ENCODE data around the gene ATP7B.

The ATP7B gene

DNA sequence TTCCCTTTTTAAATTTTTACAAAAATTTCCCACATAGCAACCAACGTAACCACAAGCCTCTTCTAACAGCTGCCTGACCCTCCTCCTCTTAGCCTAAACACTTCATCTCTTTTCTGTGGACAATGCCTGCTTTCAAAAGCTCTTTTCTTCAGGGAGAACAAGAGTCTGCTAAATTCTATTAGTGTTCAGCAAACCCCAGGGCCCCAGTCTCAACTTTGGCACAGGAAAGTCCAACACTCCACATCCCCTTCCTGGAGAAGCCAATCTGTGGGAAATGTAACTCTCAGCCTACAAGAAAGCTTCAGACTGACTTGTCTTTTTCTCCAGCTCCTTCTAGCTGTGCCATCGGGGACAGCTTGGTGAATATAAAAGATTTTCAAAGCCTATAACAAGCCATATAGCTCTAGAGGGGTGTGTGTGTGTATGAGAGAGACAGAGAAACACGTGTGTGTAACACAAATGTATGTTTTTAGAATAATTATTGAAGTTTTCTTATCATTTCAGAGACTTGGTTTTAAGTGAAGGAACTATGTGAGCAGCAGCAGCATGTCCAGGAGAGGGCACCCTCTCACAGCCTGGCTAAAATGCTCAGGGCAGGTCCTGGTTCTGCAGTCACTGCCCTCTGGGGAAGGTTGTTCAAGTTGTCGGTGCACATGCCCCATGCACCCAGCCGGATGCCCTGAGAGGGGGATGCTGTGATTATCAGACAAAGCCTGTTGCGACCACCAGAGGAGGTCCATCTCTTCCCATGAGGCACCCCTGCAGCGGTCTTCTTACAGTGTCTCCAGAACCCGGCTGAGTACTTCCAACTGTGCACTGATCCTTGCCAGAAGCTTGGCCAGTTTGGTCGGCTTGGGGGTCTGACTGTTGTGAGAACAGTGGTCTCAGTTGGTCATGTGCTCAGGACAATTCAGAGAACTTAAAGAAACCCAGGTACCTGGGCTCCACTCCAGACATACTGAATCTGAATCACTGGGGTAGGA lies 115.1 kb downstream of the ATP7B start:
- TF ChIP-seq, protein P1, sequence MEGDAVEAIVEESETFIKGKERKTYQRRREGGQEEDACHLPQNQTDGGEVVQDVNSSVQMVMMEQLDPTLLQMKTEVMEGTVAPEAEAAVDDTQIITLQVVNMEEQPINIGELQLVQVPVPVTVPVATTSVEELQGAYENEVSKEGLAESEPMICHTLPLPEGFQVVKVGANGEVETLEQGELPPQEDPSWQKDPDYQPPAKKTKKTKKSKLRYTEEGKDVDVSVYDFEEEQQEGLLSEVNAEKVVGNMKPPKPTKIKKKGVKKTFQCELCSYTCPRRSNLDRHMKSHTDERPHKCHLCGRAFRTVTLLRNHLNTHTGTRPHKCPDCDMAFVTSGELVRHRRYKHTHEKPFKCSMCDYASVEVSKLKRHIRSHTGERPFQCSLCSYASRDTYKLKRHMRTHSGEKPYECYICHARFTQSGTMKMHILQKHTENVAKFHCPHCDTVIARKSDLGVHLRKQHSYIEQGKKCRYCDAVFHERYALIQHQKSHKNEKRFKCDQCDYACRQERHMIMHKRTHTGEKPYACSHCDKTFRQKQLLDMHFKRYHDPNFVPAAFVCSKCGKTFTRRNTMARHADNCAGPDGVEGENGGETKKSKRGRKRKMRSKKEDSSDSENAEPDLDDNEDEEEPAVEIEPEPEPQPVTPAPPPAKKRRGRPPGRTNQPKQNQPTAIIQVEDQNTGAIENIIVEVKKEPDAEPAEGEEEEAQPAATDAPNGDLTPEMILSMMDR (IDR thresholded peaks at IDR 0.05; ENCODE audit: extremely low read depth, missing control alignments) = peak; percentile 43
- peak; percentile 68 for DNase-seq (ENCODE audit: low spot score)

DNA sequence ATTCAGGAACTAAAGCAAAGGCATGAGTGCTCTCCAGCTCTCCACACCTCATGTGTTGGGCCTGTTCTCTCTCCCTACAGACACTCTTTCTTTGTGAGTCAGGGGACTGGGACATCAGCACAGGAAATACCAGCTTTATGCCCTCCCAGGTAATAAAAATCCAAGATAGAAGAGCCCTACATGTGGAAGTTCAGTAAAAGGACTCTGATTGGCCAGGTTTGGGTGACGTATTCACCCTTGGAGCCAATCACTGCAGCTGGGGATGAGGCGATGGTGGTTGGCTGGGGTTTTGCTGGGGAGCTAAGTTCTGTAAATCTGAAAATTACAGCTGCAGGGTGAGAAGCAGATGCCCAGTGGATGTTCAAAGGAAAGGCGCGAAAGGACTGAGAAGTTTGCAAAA lies 117.0 kb downstream of the ATP7B start:
- TF ChIP-seq, protein P1 (IDR thresholded peaks at IDR 0.05; ENCODE audit: extremely low read depth, missing control alignments) = no peak
- no peak for DNase-seq (ENCODE audit: low spot score)

DNA sequence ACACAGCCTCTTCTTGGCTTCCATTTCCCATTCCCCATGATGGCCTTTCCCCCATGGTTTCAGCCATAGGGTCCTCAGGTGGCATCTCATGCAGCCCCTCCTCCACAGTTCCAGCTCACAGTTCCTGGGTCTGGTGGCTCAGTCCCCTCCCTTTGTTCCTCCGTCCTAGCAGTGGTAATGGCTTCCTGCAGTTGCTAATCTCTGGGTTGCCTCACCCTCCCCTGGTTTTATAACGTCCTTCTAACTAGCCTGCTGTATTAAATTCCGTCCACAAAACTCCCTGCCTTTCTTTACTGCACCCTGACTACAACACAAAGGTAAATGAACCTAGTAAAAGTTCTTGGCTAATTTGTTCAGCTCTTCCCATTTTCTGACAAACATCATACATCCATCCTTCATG lies 118.6 kb downstream of the ATP7B start:
- DNase-seq (ENCODE audit: low spot score) = no peak
- TF ChIP-seq, protein P1 (IDR thresholded peaks at IDR 0.05; ENCODE audit: extremely low read depth, missing control alignments) = no peak

DNA sequence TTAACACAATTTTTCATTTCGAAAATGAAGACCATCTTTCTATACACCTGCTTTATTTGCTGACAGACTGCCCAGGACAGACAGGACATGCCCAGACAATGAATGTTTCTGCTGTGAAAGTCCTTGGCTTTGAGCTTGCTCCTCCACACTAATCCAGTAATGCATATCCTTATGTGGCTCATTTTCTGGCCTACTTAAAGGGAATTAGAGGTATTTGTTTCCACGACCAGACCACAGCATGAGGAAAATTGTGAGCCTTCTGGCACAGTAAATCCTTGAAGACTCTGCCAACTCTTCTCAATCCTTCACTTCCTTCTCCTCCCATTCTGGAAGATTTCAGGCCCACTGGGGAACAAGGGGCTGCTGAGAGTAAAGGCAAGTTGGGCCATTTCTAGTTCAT lies 123.8 kb downstream of the ATP7B start:
- TF ChIP-seq, protein P1 (IDR thresholded peaks at IDR 0.05; ENCODE audit: extremely low read depth, missing control alignments) = no peak
- DNase-seq (ENCODE audit: low spot score) = no peak

DNA sequence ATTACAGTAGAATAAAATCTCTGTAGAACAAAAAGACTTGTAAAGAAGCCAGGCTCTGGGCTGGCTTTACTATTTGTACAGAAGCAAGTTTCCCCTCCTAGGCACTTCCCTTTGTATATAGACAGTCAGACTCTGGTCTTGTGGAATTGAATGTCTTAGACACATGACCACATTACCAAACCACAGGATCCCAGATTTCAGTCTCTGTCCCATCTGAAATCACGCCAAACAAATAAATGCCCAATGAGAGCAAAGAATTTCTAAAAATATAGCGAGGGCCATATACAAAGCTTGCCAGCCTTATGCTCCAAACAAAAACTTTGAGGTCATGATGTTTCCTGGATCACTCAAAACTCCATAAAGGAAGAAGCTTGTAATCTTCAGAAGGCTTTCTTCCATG lies 125.6 kb downstream of the ATP7B start:
- DNase-seq (ENCODE audit: low spot score) = no peak

DNA sequence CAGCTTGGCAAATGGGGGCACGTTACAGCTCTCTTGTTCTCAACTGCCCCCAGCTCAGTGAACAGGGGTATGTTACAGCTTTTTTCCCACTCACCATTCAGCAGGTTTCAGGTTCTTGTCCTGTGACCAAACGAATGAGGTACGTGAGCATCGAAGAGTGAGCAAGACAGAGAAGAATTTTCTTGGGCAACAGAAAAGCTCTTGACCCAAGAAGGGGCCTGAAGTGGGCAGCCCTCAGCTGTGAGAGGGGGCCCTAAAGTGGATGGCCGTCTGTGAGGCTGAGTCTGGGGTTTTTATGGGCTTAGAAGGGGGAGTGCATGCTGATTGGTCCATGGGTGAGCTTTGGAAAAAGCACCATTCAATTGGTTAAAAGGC lies 128.0 kb downstream of the ATP7B start:
- TF ChIP-seq, protein P1 (IDR thresholded peaks at IDR 0.05; ENCODE audit: extremely low read depth, missing control alignments) = no peak
- DNase-seq (ENCODE audit: low spot score) = no peak

More for the DNA sequence above, 125.6 kb downstream of the ATP7B start:
- TF ChIP-seq, protein P1 (IDR thresholded peaks at IDR 0.05; ENCODE audit: extremely low read depth, missing control alignments) = no peak
